Ovary (tissue), 3 donors: Measurements from ENCODE around the gene ZDHHC21.

Source experiments
- CTCF ChIP-seq, 3 donors: fragments of 450-650 bp in 2 of 3; fragments of 200-600 bp in 1 of 3; IDR thresholded peaks; one replicate each; pipeline versions ENCODE4 v1.5.1 to v1.8.0; 2016 to 2022; ENCODE audit warnings: antibody characterized with exemption in 3 of 3, mild to moderate bottlenecking in 1 of 3
- POLR2A ChIP-seq: fragments of 450-650 bp; IDR thresholded peaks from one replicate; pipeline ENCODE4 v1.6.1; 2017; ENCODE audit warnings: antibody characterized with exemption, mild to moderate bottlenecking, moderate library complexity
- donor health status: DM: no; HTN: no; CAD: no.

DNA sequence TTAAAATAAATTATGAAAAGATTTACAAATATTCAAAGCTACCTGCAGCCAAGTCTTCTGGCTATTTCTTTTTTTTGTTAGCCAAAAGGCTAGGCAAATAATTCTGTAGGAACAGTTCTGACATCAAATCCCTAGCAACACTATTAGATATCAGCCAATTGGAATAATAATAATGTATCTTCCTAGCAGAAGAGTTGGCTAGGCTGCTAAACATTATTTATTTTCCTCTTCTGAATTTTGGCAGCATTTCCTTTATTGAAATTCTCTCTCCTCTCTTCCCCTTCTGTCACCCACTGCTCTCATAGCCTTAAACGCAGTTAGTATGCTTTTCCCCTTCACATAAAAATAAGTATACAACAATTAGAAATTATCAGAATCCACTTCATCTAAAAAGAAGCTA lies 42.6 kb downstream of the ZDHHC21 start:
- TF ChIP-seq CTCF (IDR thresholded peaks at IDR 0.05): no peak
- no peak for TF ChIP-seq POLR2A
